ENCODE measurements around the gene DCAF11.
A peak's percentile ranks its signal among the peaks of the same experiment; 100 is the strongest.

The DCAF11 gene

GRCh38 chr14:24113379-24113800 is 1.2 kb upstream of the DCAF11 start:
- Histone ChIP-seq H3K36me3 (replicated peaks) (peaks cover 13% of the 10 kb centered on the region), H3K9me3 (no peaks in the 10 kb centered on the region), H3K4me3 (peak overlapping the region; percentile 91), H3K4me1 (peaks cover 10% of the 10 kb centered on the region), H3K27me3 (ENCODE audit: low read depth) (no peaks in the 10 kb centered on the region)
- no peak for DNase-seq (ENCODE audit: low spot score in 2 of 2)
- in situ Hi-C loops (cut with MboI; ENCODE audit: low sequenced_read_pairs): no loop called here

GRCh38 chr14:24113801-24114531 is 611 bp upstream of the DCAF11 start:
- peak overlapping the region; percentile 91 for H3K4me3 ChIP-seq
- H3K9me3 ChIP-seq: no peaks in the 10 kb centered on the region
- no peaks in the 10 kb centered on the region for H3K27me3 ChIP-seq (ENCODE audit: low read depth)
- in situ Hi-C loops (cut with MboI; ENCODE audit: low sequenced_read_pairs): no loop called here
- H3K36me3 ChIP-seq (replicated peaks): peaks cover 18% of the 10 kb centered on the region
- peaks cover 10% of the 10 kb centered on the region for H3K4me1 ChIP-seq
- peak; percentile 93 for DNase-seq (ENCODE audit: low spot score in 2 of 2)

- DNase-seq (ENCODE audit: low spot score in 2 of 2): no peak
- in situ Hi-C loops (cut with MboI; ENCODE audit: low sequenced_read_pairs): no loop called here
- H3K4me3 ChIP-seq: peak overlapping the region; percentile 91
- no peaks in the 10 kb centered on the region for H3K9me3 ChIP-seq
- H3K36me3 ChIP-seq (replicated peaks): peaks cover 33% of the 10 kb centered on the region
- H3K4me1 ChIP-seq: peaks cover 10% of the 10 kb centered on the region
- H3K27me3 ChIP-seq (ENCODE audit: low read depth): no peaks in the 10 kb centered on the region
Observed at GRCh38 chr14:24115422-24116127, 998 bp downstream of the DCAF11 start.

- no peaks in the 10 kb centered on the region for H3K27me3 ChIP-seq (ENCODE audit: low read depth)
- no peak for DNase-seq (ENCODE audit: low spot score in 2 of 2)
- in situ Hi-C loops (cut with MboI; ENCODE audit: low sequenced_read_pairs): no loop called here
- H3K9me3 ChIP-seq: no peaks in the 10 kb centered on the region
- H3K4me1 ChIP-seq: peaks cover 10% of the 10 kb centered on the region
- H3K36me3 ChIP-seq (replicated peaks): peaks cover 40% of the 10 kb centered on the region
- peak overlapping the region; percentile 91; the same call in 1 of the 2 replicates for H3K4me3 ChIP-seq
Observed at GRCh38 chr14:24116128-24116814, 1.7 kb downstream of the DCAF11 start.

GRCh38 chr14:24117179-24117578 is 2.6 kb downstream of the DCAF11 start:
- DNase-seq (ENCODE audit: low spot score in 2 of 2): no peak
- Histone ChIP-seq H3K27me3 (ENCODE audit: low read depth) (no peaks in the 10 kb centered on the region), H3K36me3 (replicated peaks) (peaks cover 44% of the 10 kb centered on the region), H3K4me3 (no peak overlapping the region), H3K9me3 (no peaks in the 10 kb centered on the region), H3K4me1 (peaks cover 10% of the 10 kb centered on the region)
- in situ Hi-C loops (cut with MboI; ENCODE audit: low sequenced_read_pairs): no loop called here

GRCh38 chr14:24119691-24120090 is 5.1 kb downstream of the DCAF11 start:
- DNase-seq (ENCODE audit: low spot score in 2 of 2): no peak
- in situ Hi-C loops (cut with MboI; ENCODE audit: low sequenced_read_pairs): no loop called here
- Histone ChIP-seq H3K27me3 (ENCODE audit: low read depth) (no peaks in the 10 kb centered on the region), H3K36me3 (replicated peaks) (peaks cover 52% of the 10 kb centered on the region), H3K9me3 (no peaks in the 10 kb centered on the region), H3K4me3 (no peak overlapping the region), H3K4me1 (peaks cover 10% of the 10 kb centered on the region)

GRCh38 chr14:24121210-24121609 is 6.6 kb downstream of the DCAF11 start:
- no peaks in the 10 kb centered on the region for H3K27me3 ChIP-seq (ENCODE audit: low read depth)
- H3K4me3 ChIP-seq: no peak overlapping the region
- H3K9me3 ChIP-seq: no peaks in the 10 kb centered on the region
- DNase-seq (ENCODE audit: low spot score in 2 of 2): no peak
- H3K4me1 ChIP-seq: peaks cover 2% of the 10 kb centered on the region
- H3K36me3 ChIP-seq (replicated peaks): peaks cover 52% of the 10 kb centered on the region
- in situ Hi-C loops (cut with MboI; ENCODE audit: low sequenced_read_pairs): no loop called here

GRCh38 chr14:24122416-24122815 is 7.8 kb downstream of the DCAF11 start:
- in situ Hi-C loops (cut with MboI; ENCODE audit: low sequenced_read_pairs): no loop called here
- DNase-seq (ENCODE audit: low spot score in 2 of 2): no peak
- peaks cover 47% of the 10 kb centered on the region for H3K36me3 ChIP-seq (replicated peaks)

GRCh38 chr14:24122898-24123297 is 8.3 kb downstream of the DCAF11 start:
- H3K27me3 ChIP-seq (ENCODE audit: low read depth): no peaks in the 10 kb centered on the region
- peaks cover 45% of the 10 kb centered on the region for H3K36me3 ChIP-seq (replicated peaks)
- H3K9me3 ChIP-seq: no peaks in the 10 kb centered on the region
- in situ Hi-C loops (cut with MboI; ENCODE audit: low sequenced_read_pairs): no loop called here
- H3K4me3 ChIP-seq: no peak overlapping the region
- no peaks in the 10 kb centered on the region for H3K4me1 ChIP-seq
- no peak for DNase-seq (ENCODE audit: low spot score in 2 of 2)

More at GRCh38 chr14:24122416-24122815, 7.8 kb downstream of the DCAF11 start:
- no peaks in the 10 kb centered on the region for H3K27me3 ChIP-seq (ENCODE audit: low read depth)
- H3K4me1 ChIP-seq: no peaks in the 10 kb centered on the region
- no peaks in the 10 kb centered on the region for H3K9me3 ChIP-seq
- no peak overlapping the region for H3K4me3 ChIP-seq

- Histone ChIP-seq H3K4me1 (no peaks in the 10 kb centered on the region), H3K4me3 (no peak overlapping the region), H3K36me3 (replicated peaks) (peaks cover 37% of the 10 kb centered on the region), H3K27me3 (ENCODE audit: low read depth) (no peaks in the 10 kb centered on the region), H3K9me3 (no peaks in the 10 kb centered on the region)
- in situ Hi-C loops (cut with MboI; ENCODE audit: low sequenced_read_pairs): no loop called here
- DNase-seq (ENCODE audit: low spot score in 2 of 2): no peak
Observed at GRCh38 chr14:24123424-24124417, 9.1 kb downstream of the DCAF11 start.

GRCh38 chr14:24126939-24127338 is 12.4 kb downstream of the DCAF11 start:
- Histone ChIP-seq H3K27me3 (ENCODE audit: low read depth) (no peaks in the 10 kb centered on the region), H3K36me3 (replicated peaks) (peaks cover 8% of the 10 kb centered on the region), H3K4me1 (no peaks in the 10 kb centered on the region), H3K4me3 (no peak overlapping the region), H3K9me3 (no peaks in the 10 kb centered on the region)
- in situ Hi-C loops (cut with MboI; ENCODE audit: low sequenced_read_pairs): no loop called here
- no peak for DNase-seq (ENCODE audit: low spot score in 2 of 2)

- in situ Hi-C loops (cut with MboI; ENCODE audit: low sequenced_read_pairs): no loop called here
- DNase-seq (ENCODE audit: low spot score in 2 of 2): no peak
- H3K36me3 ChIP-seq (replicated peaks): peaks cover 6% of the 10 kb centered on the region
- no peak overlapping the region for H3K4me3 ChIP-seq
- H3K9me3 ChIP-seq: no peaks in the 10 kb centered on the region
- H3K4me1 ChIP-seq: no peaks in the 10 kb centered on the region
- no peaks in the 10 kb centered on the region for H3K27me3 ChIP-seq (ENCODE audit: low read depth)
Observed at GRCh38 chr14:24127673-24128072, 13.1 kb downstream of the DCAF11 start.

- H3K4me3 ChIP-seq: no peak overlapping the region
- H3K4me1 ChIP-seq: no peaks in the 10 kb centered on the region
- H3K9me3 ChIP-seq: no peaks in the 10 kb centered on the region
- in situ Hi-C loops (cut with MboI; ENCODE audit: low sequenced_read_pairs): no loop called here
- no peaks in the 10 kb centered on the region for H3K27me3 ChIP-seq (ENCODE audit: low read depth)
- no peak for DNase-seq (ENCODE audit: low spot score in 2 of 2)
- H3K36me3 ChIP-seq (replicated peaks): no peaks in the 10 kb centered on the region
Observed at GRCh38 chr14:24129410-24129998, 14.9 kb downstream of the DCAF11 start.

Measured in HAP-1 (cell line).